Trophoblast cell (in vitro differentiated cells and primary cell): ENCODE measurements around the gene ZSWIM1.

Experiments
- DNase-seq, 2 donors: peaks; one replicate each; pipeline ENCODE4 v3.0.0-alpha.2; 2016
- H2AFZ ChIP-seq: 2 replicates; pipeline ENCODE4 v1.6.1; 2013; ENCODE audit warnings: low read length, moderate library complexity, mild to moderate bottlenecking; ENCODE audit not compliant: insufficient read depth, poor library complexity
- H2AK5ac ChIP-seq: 2 replicates; pipeline ENCODE4 v1.6.1; 2013; ENCODE audit warnings: mild to moderate bottlenecking, low read length
- H2BK120ac ChIP-seq: 2 replicates; pipeline ENCODE4 v1.6.1; 2013; ENCODE audit warnings: low read length, mild to moderate bottlenecking, moderate library complexity; ENCODE audit not compliant: insufficient read depth, poor library complexity
- H2BK12ac ChIP-seq: 2 replicates; pipeline ENCODE4 v1.6.1; 2013; ENCODE audit warnings: mild to moderate bottlenecking, low read length, moderate library complexity
- H2BK5ac ChIP-seq: 2 replicates; pipeline ENCODE4 v1.6.1; 2013; ENCODE audit warnings: low read length, low read depth, moderate library complexity, mild to moderate bottlenecking; ENCODE audit not compliant: poor library complexity
- H3K14ac ChIP-seq: 2 replicates; pipeline ENCODE4 v1.6.1; 2013; ENCODE audit warnings: mild to moderate bottlenecking, low read length
- H3K18ac ChIP-seq: 2 replicates; pipeline ENCODE4 v1.6.1; 2013; ENCODE audit warnings: mild to moderate bottlenecking, low read length
- H3K23ac ChIP-seq: 2 replicates; pipeline ENCODE4 v1.6.1; 2013; ENCODE audit warnings: low read length
- H3K27ac ChIP-seq: 2 replicates; pipeline ENCODE4 v1.5.1; 2013; ENCODE audit warnings: low read depth, mild to moderate bottlenecking, inconsistent platforms, low read length, moderate library complexity
- H3K27me3 ChIP-seq: 2 replicates; pipeline ENCODE4 v1.6.1; 2013; ENCODE audit warnings: inconsistent platforms, mild to moderate bottlenecking, low read length, moderate library complexity; ENCODE audit not compliant: insufficient read depth
- H3K36me3 ChIP-seq, 2 experiments: 1 replicate in 1 of 2; 2 replicates in 1 of 2; pipeline ENCODE4 v1.6.1; 2013; ENCODE audit warnings: low read length in 2 of 2, mild to moderate bottlenecking in 2 of 2, moderate library complexity in 1 of 2; ENCODE audit not compliant: insufficient read depth in 2 of 2, control insufficient read depth in 1 of 2
- H3K4ac ChIP-seq: 2 replicates; pipeline ENCODE4 v1.6.1; 2013; ENCODE audit warnings: low read depth, mild to moderate bottlenecking, low read length, moderate library complexity
- H3K4me1 ChIP-seq, 2 experiments: 1 replicate in 1 of 2; 2 replicates in 1 of 2; pipeline ENCODE4 v1.6.1; 2013; ENCODE audit warnings: low read length in 2 of 2, mild to moderate bottlenecking in 2 of 2, moderate library complexity in 1 of 2; ENCODE audit not compliant: insufficient read depth in 2 of 2, control insufficient read depth in 1 of 2
- H3K4me2 ChIP-seq: 2 replicates; pipeline ENCODE4 v1.6.1; 2013; ENCODE audit warnings: inconsistent platforms, mild to moderate bottlenecking, low read length, moderate library complexity
- H3K4me3 ChIP-seq: 2 replicates; pipeline ENCODE4 v1.5.1; 2013; ENCODE audit warnings: mild to moderate bottlenecking, low read depth, low read length, inconsistent platforms
- H3K79me1 ChIP-seq: one replicate; pipeline ENCODE4 v1.6.1; 2013; ENCODE audit warnings: low read length
- H3K79me2 ChIP-seq: 2 replicates; pipeline ENCODE4 v1.6.1; 2013; ENCODE audit warnings: low read length, mild to moderate bottlenecking; ENCODE audit not compliant: control insufficient read depth, insufficient read depth, poor library complexity
- H3K9ac ChIP-seq: 2 replicates; pipeline ENCODE4 v1.6.1; 2013; ENCODE audit warnings: mild to moderate bottlenecking, low read length
- H3K9me3 ChIP-seq: 2 replicates; pipeline ENCODE4 v1.6.1; 2013; ENCODE audit warnings: low read depth, mild to moderate bottlenecking, control low read depth, inconsistent platforms, low read length; ENCODE audit not compliant: insufficient read depth
- H4K12ac ChIP-seq: 2 replicates; pipeline ENCODE4 v1.6.1; 2013; ENCODE audit warnings: low read depth, mild to moderate bottlenecking, low read length, moderate library complexity
- H4K8ac ChIP-seq: 2 replicates; pipeline ENCODE4 v1.6.1; 2013; ENCODE audit warnings: low read depth, mild to moderate bottlenecking, low read length, moderate library complexity
- H4K91ac ChIP-seq: one replicate; pipeline ENCODE4 v1.6.1; 2013; ENCODE audit warnings: low read depth, mild to moderate bottlenecking, low read length, moderate library complexity
- WGBS: extraction: QIAGEN DNeasy Blood & Tissue Kit; methylation state at CpG from one replicate; pipeline ENCODE4 v1.1.7; 2013; ENCODE audit warnings: missing lambda C conversion rate; ENCODE audit not compliant: insufficient read length, insufficient coverage; ENCODE audit errors: extremely low coverage; 5-methylcytosine and 5-hydroxymethylcytosine counted together

Gene ZSWIM1

GRCh38 chr20:45910670-45911485, 29.9 kb downstream of the ZSWIM1 start:
- no peak overlapping the region for H3K9ac ChIP-seq
- H3K4me3 ChIP-seq = peak overlapping the region; percentile 55
- peak overlapping the region; percentile 35 for H3K14ac ChIP-seq
- peaks cover 11 to 15% of the 10 kb centered on the region in 2 experiments for H3K4me1 ChIP-seq
- no peak overlapping the region for H3K23ac ChIP-seq
- peak overlapping the region; percentile 40 for H4K8ac ChIP-seq
- H3K4me2 ChIP-seq = peak overlapping the region; percentile 72
- peak overlapping the region; percentile 39 for H4K12ac ChIP-seq
- no CpG with 5 or more reads among the region's 43 CpGs for WGBS
- H2BK12ac ChIP-seq = no peak overlapping the region
- H2BK5ac ChIP-seq = no peak overlapping the region
- peaks cover 10% of the 10 kb centered on the region for H3K79me1 ChIP-seq
- H2BK120ac ChIP-seq = no peak overlapping the region
- H3K4ac ChIP-seq = no peak overlapping the region
- H3K79me2 ChIP-seq = no peaks in the 10 kb centered on the region
- no peak overlapping the region for H2AFZ ChIP-seq
- no peak overlapping the region for H3K18ac ChIP-seq
- H3K27ac ChIP-seq = peak overlapping the region; percentile 22
- H3K27me3 ChIP-seq = no peaks in the 10 kb centered on the region
- no peak overlapping the region for H4K91ac ChIP-seq
- H3K36me3 ChIP-seq = peaks cover 2 to 5% of the 10 kb centered on the region in 2 experiments
- H2AK5ac ChIP-seq = no peak overlapping the region
- peak; percentile 97 to 99 for DNase-seq
- no peaks in the 10 kb centered on the region for H3K9me3 ChIP-seq

- no peaks in the 10 kb centered on the region for H3K79me2 ChIP-seq
These were observed 30.7 kb downstream of the ZSWIM1 start, which contains the start of gene PLTP for GRCh38 chr20:45911486-45912343. TSS of gene PLTP (minus strand) at chr20:45912155. CDS start at chr20:45911452, 703 bp downstream.

GRCh38 chr20:45912344-45912682, 31.3 kb downstream of the ZSWIM1 start:
- Histone ChIP-seq H3K23ac (no peak overlapping the region), H3K4me1 (peaks cover 11% of the 10 kb centered on the region in 2 experiments), H2BK12ac (no peak overlapping the region), H2BK5ac (peak overlapping the region; percentile 46), H3K4me3 (no peak overlapping the region), H3K9ac (no peak overlapping the region), H3K79me1 (peaks cover 10% of the 10 kb centered on the region), H2BK120ac (peak overlapping the region; percentile 26), H3K36me3 (peaks cover 0 to 5% of the 10 kb centered on the region in 2 experiments), H3K4me2 (peak overlapping the region; percentile 72), H3K79me2 (no peaks in the 10 kb centered on the region), H4K91ac (peak overlapping the region; percentile 31), H2AFZ (peak overlapping the region; percentile 41), H3K14ac (no peak overlapping the region), H3K27me3 (no peaks in the 10 kb centered on the region), H3K4ac (no peak overlapping the region), H3K18ac (no peak overlapping the region), H4K12ac (peak overlapping the region; percentile 51), H3K27ac (no peak overlapping the region), H2AK5ac (no peak overlapping the region), H3K9me3 (no peaks in the 10 kb centered on the region), H4K8ac (peak overlapping the region; percentile 62)
- WGBS = no CpG with 5 or more reads among the region's 4 CpGs
- DNase-seq = no peak

More at GRCh38 chr20:45911486-45912343, 30.7 kb downstream of the ZSWIM1 start, which contains the start of gene PLTP:
- peak within 1 kb of the TSS; percentile 26 for H2BK120ac ChIP-seq
- H3K14ac ChIP-seq = peak within 1 kb of the TSS; percentile 62
- no peak within 1 kb of the TSS for H3K9ac ChIP-seq
- peaks cover 0 to 5% of the 10 kb centered on the region in 2 experiments for H3K36me3 ChIP-seq
- DNase-seq = no peak
- no peak within 1 kb of the TSS for H3K23ac ChIP-seq
- no peak within 1 kb of the TSS for H2BK12ac ChIP-seq
- H3K27me3 ChIP-seq = no peaks in the 10 kb centered on the region
- H3K79me1 ChIP-seq = peaks cover 10% of the 10 kb centered on the region
- peak within 1 kb of the TSS; percentile 46 for H2BK5ac ChIP-seq
- peak within 1 kb of the TSS; percentile 22 for H3K27ac ChIP-seq
- no CpG with 5 or more reads among the region's 58 CpGs for WGBS
- H4K8ac ChIP-seq = peak within 1 kb of the TSS; percentile 79
- peak within 1 kb of the TSS; percentile 63 for H3K4me3 ChIP-seq
- peak within 1 kb of the TSS; percentile 73 for H4K12ac ChIP-seq
- H3K9me3 ChIP-seq = no peaks in the 10 kb centered on the region
- H4K91ac ChIP-seq = peak within 1 kb of the TSS; percentile 31
- peak within 1 kb of the TSS; percentile 72 for H3K4me2 ChIP-seq
- peak within 1 kb of the TSS; percentile 41 for H2AFZ ChIP-seq
- no peak within 1 kb of the TSS for H2AK5ac ChIP-seq
- H3K18ac ChIP-seq = peak within 1 kb of the TSS; percentile 5
- H3K4ac ChIP-seq = no peak within 1 kb of the TSS
- peaks cover 11% of the 10 kb centered on the region in 2 experiments for H3K4me1 ChIP-seq

GRCh38 chr20:45913116-45913515, 32.1 kb downstream of the ZSWIM1 start:
- no peak overlapping the region for H2BK5ac ChIP-seq
- H3K36me3 ChIP-seq = no peaks in the 10 kb centered on the region
- H3K4me1 ChIP-seq = peaks cover 11% of the 10 kb centered on the region in 2 experiments
- no peak overlapping the region for H2BK120ac ChIP-seq
- no peaks in the 10 kb centered on the region for H3K9me3 ChIP-seq
- no peak overlapping the region for H3K4me2 ChIP-seq
- no peak for DNase-seq
- H3K4ac ChIP-seq = no peak overlapping the region
- H3K18ac ChIP-seq = no peak overlapping the region
- no peak overlapping the region for H2AK5ac ChIP-seq
- WGBS = no CpG with 5 or more reads among the region's 5 CpGs
- no peak overlapping the region for H2AFZ ChIP-seq
- H3K4me3 ChIP-seq = no peak overlapping the region
- H3K14ac ChIP-seq = no peak overlapping the region
- H4K8ac ChIP-seq = no peak overlapping the region
- H4K12ac ChIP-seq = no peak overlapping the region
- H3K9ac ChIP-seq = no peak overlapping the region
- no peak overlapping the region for H4K91ac ChIP-seq
- no peaks in the 10 kb centered on the region for H3K79me2 ChIP-seq
- H3K27me3 ChIP-seq = no peaks in the 10 kb centered on the region
- H3K79me1 ChIP-seq = peaks cover 10% of the 10 kb centered on the region
- H3K27ac ChIP-seq = no peak overlapping the region
- no peak overlapping the region for H3K23ac ChIP-seq
- H2BK12ac ChIP-seq = no peak overlapping the region
